SK-MEL-5 (cell line): ENCODE measurements around the gene CDK11A. TPM values are rescaled to one million over a fixed set of nuclear protein-coding genes. Genes with fewer than 3 reads are reported as not detected.
"Not testable (repeated sequence)": the region's sequence is repeated elsewhere in the genome, so short reads cannot be mapped to it uniquely, and the experiment has no call there.

Source experiments
- DNase-seq: peaks from one replicate; pipeline ENCODE4 v3.0.0-alpha.2; 2016; ENCODE audit warnings: low read depth, low spot score
- in situ Hi-C: cut with HindIII; loops from 2 replicates; pipeline ENCODE4 v1.10.0; 2016; ENCODE audit warnings: low sequenced_read_pairs, high pct_unique_total_duplicates, low pct_unique_long_range_greater_than_20kb
- polyA plus RNA-seq, 2 experiments: library from polyadenylated mRNA; depleted of rRNA; stranded (reverse); fragments of >200 nt; gene quantifications; 2 replicates each; pipeline ENCODE4 v1.2.3, GENCODE V29; 2015
- total RNA-seq: library from RNA; depleted of rRNA; stranded (reverse); fragments of >200 nt; shearing (Covaris generic); gene quantifications from 2 replicates; pipeline ENCODE4 v1.2.3, GENCODE V29; 2014; rRNA removed

Gene CDK11A
- total RNA-seq = 4.4 and 6.7 TPM in 2 replicates
- polyA plus RNA-seq (2015; cell fraction: cytosol; rRNA removed) = 9.6 and 10.2 TPM in 2 replicates
- 168 and 188 TPM in 2 replicates for polyA plus RNA-seq (2015; cell fraction: nucleus; rRNA removed)

GRCh38 chr1:1724035-1724864 is at the start of gene CDK11A:
Gene CDK11A, minus strand, starts transcription at chr1:1724357. Its CDS starts 1,539 bp downstream, at chr1:1722818.
- peak; percentile 100 for DNase-seq
- in situ Hi-C loops = not testable (repeated sequence)

GRCh38 chr1:1773874-1774273 is 49.7 kb upstream of the CDK11A start:
- in situ Hi-C loops = no loop called here
- DNase-seq = no peak

GRCh38 chr1:1771096-1771495 is 46.9 kb upstream of the CDK11A start:
- in situ Hi-C loops = no loop called here
- DNase-seq = no peak

- no peak for DNase-seq
- in situ Hi-C loops = no loop called here
Measured at GRCh38 chr1:1770102-1770501, 45.9 kb upstream of the CDK11A start.

- no peak for DNase-seq
- in situ Hi-C loops = no loop called here
Measured at GRCh38 chr1:1768249-1768992, 44.3 kb upstream of the CDK11A start.

- in situ Hi-C loops = no loop called here
- no peak for DNase-seq
Measured at GRCh38 chr1:1764876-1765470, 40.8 kb upstream of the CDK11A start.

- DNase-seq = peak; percentile 80
- in situ Hi-C loops = no loop called here
Measured at GRCh38 chr1:1763657-1764621, 39.8 kb upstream of the CDK11A start.

GRCh38 chr1:1761504-1762376 is 37.6 kb upstream of the CDK11A start:
- in situ Hi-C loops = no loop called here

GRCh38 chr1:1760715-1761114 is 36.6 kb upstream of the CDK11A start:
- DNase-seq = no peak
- in situ Hi-C loops = no loop called here

More at GRCh38 chr1:1761504-1762376, 37.6 kb upstream of the CDK11A start:
- no peak for DNase-seq

- DNase-seq = no peak
- in situ Hi-C loops = no loop called here
Measured at GRCh38 chr1:1760345-1760650, 36.1 kb upstream of the CDK11A start.

- no peak for DNase-seq
- in situ Hi-C loops = no loop called here
Measured at GRCh38 chr1:1759456-1760344, 35.5 kb upstream of the CDK11A start.

- in situ Hi-C loops = no loop called here
- DNase-seq = no peak
Measured at GRCh38 chr1:1758692-1759455, 34.7 kb upstream of the CDK11A start.

- in situ Hi-C loops = no loop called here
- DNase-seq = no peak
Measured at GRCh38 chr1:1758059-1758621, 34.0 kb upstream of the CDK11A start.

- DNase-seq = no peak
- in situ Hi-C loops = no loop called here
Measured at GRCh38 chr1:1757422-1758058, 33.4 kb upstream of the CDK11A start.
